K562 (cell line): ENCODE measurements around the gene OLFM3. TPM values are rescaled to one million over a fixed set of nuclear protein-coding genes. Genes with fewer than 3 reads are reported as not detected.

Experiments
- ATAC-seq: fragments of 200-7000 bp; cut with Tn5 transposase; 3 replicates; pipeline ENCODE4 v1.9.1; 2020; ENCODE audit warnings: moderate library complexity
- BruUV-seq: library from RNA; stranded (reverse); fragments of 400-500 nt; replicated peaks from 2 replicates; lab custom pipeline; 2021; lab: Mats Ljungman, UMichigan
- CTCF ChIA-PET: fragments of 300-600 bp; formaldehyde crosslinking; extraction: SDS; loops from one replicate; lab custom pipeline; 2021; ENCODE audit warnings: low intra/inter-chr PET ratio; lab: Yijun Ruan, JAX
- POLR2A ChIA-PET: fragments of 300-600, 350-650 bp; sonication (Branson Sonifier 250); formaldehyde crosslinking; extraction: SDS; loops from one replicate; lab custom pipeline; 2021; ENCODE audit warnings: antibody characterized with exemption, inconsistent platforms; lab: Yijun Ruan, JAX
- DNase-seq, 4 experiments: peaks; one replicate each; pipeline versions ENCODE4 v3.0.0 to v3.0.0-alpha.2; 2011 to 2018; ENCODE audit warnings: low spot score in 3 of 4, mixed read lengths in 3 of 4; ENCODE audit errors: extremely low read depth in 1 of 4
- FAIRE-seq: peaks from 2 replicates; lab custom pipeline; 2011; peaks lifted over from hg19 to GRCh38; lab: Jason Lieb, UNC
- H2AFZ ChIP-seq: 2 replicates; pipeline ENCODE4 v1.6.0; 2011; ENCODE audit warnings: low read depth, low read length, control low read depth, inconsistent platforms
- H3K27ac ChIP-seq: fragments of 200-600 bp; 3 replicates; pipeline ENCODE4 v1.8.0; 2011; ENCODE audit warnings: low read depth, mild to moderate bottlenecking, control low read depth, inconsistent platforms, low read length, moderate library complexity, mixed read lengths; ENCODE audit errors: extremely low read depth
- H3K27me3 ChIP-seq, 2 experiments: fragments of 300-600 bp in 1 of 2; 2 replicates in 1 of 2; 3 replicates in 1 of 2; pipeline versions ENCODE4 v1.6.0 to v1.8.0; 2011; ENCODE audit warnings: inconsistent platforms in 2 of 2, low read length in 2 of 2, mild to moderate bottlenecking in 1 of 2, mixed read lengths in 1 of 2, moderate library complexity in 1 of 2; ENCODE audit not compliant: control insufficient read depth in 2 of 2, insufficient read depth in 2 of 2
- H3K36me3 ChIP-seq: fragments of 300-600 bp; 3 replicates; pipeline ENCODE4 v1.8.0; 2011; ENCODE audit warnings: mild to moderate bottlenecking, low read length, inconsistent platforms; ENCODE audit not compliant: control insufficient read depth, insufficient read depth
- H3K4me1 ChIP-seq, 2 experiments: fragments of 200-600 bp in 1 of 2; replicated peaks in 1 of 2; 2 replicates in 1 of 2; 3 replicates in 1 of 2; pipeline versions ENCODE4 v1.5.1 to v1.8.0; 2011; ENCODE audit warnings: inconsistent platforms in 2 of 2, low read length in 2 of 2, mild to moderate bottlenecking in 1 of 2, mixed read lengths in 1 of 2, moderate library complexity in 1 of 2; ENCODE audit not compliant: control insufficient read depth in 2 of 2, insufficient read depth in 2 of 2
- H3K4me2 ChIP-seq: 2 replicates; pipeline ENCODE4 v1.6.1; 2011; ENCODE audit warnings: low read length, control low read depth, inconsistent platforms, mixed read lengths; ENCODE audit not compliant: insufficient read depth
- H3K4me3 ChIP-seq: fragments of 200-600 bp; sonication (generic), shearing (Covaris generic); 2 replicates; pipeline ENCODE4 v1.5.1; 2016; ENCODE audit warnings: control low read depth, inconsistent platforms
- H3K79me2 ChIP-seq: fragments of 200-600 bp; 3 replicates; pipeline ENCODE4 v1.8.0; 2011; ENCODE audit warnings: low read length, inconsistent platforms; ENCODE audit not compliant: control insufficient read depth, insufficient read depth
- H3K9ac ChIP-seq, 2 experiments: 2 replicates each; pipeline versions ENCODE4 v1.6.0 to v1.6.1; 2011; ENCODE audit warnings: low read depth in 2 of 2, low read length in 2 of 2, control low read depth in 1 of 2, inconsistent platforms in 1 of 2, mild to moderate bottlenecking in 1 of 2, mixed read lengths in 1 of 2; ENCODE audit not compliant: insufficient read depth in 1 of 2
- H3K9me1 ChIP-seq: one replicate; pipeline ENCODE4 v1.6.0; 2011; ENCODE audit warnings: inconsistent platforms, mild to moderate bottlenecking, low read length, moderate library complexity; ENCODE audit not compliant: control insufficient read depth, insufficient read depth
- H3K9me3 ChIP-seq: replicated peaks from 2 replicates; pipeline ENCODE4 v1.5.1; 2011; ENCODE audit warnings: low read depth, low read length, inconsistent platforms; ENCODE audit not compliant: control insufficient read depth, insufficient read depth
- H4K20me1 ChIP-seq: replicated peaks from 2 replicates; pipeline ENCODE4 v1.6.1; 2011; ENCODE audit warnings: low read length, inconsistent platforms, mixed read lengths; ENCODE audit not compliant: control insufficient read depth, insufficient read depth
- ASH1L ChIP-seq: fragments of 450-650 bp; IDR thresholded peaks from 2 replicates; pipeline ENCODE4 v1.6.1; 2018; ENCODE audit warnings: borderline replicate concordance, mild to moderate bottlenecking, low read depth; ENCODE audit not compliant: partially characterized antibody
- CEBPG ChIP-seq, 3 experiments: fragments of 200-800 bp in 1 of 3; sonication (Bioruptor generic) in 1 of 3; sonication (generic) in 1 of 3; formaldehyde crosslinking in 1 of 3; IDR thresholded peaks in 2 of 3; conservative IDR thresholded peaks in 1 of 3; 2 replicates each; pipeline versions ENCODE4 v1.6.1 to v1.8.0; 2016 to 2022; ENCODE audit warnings: missing compliant biosample characterization in 2 of 3, missing genetic modification characterization in 2 of 3, mild to moderate bottlenecking in 1 of 3, missing genetic modification reagents in 1 of 3
- CXXC5 ChIP-seq: fragments of 250-450 bp; sonication (Bioruptor Pico); IDR thresholded peaks from 2 replicates; pipeline ENCODE4 v1.8.0; 2022; ENCODE audit warnings: inconsistent platforms, mild to moderate bottlenecking, moderate library complexity
- GATA2 ChIP-seq: sonication (generic); formaldehyde crosslinking; IDR thresholded peaks from 2 replicates; pipeline ENCODE4 v1.4.0; 2020; ENCODE audit warnings: mild to moderate bottlenecking, missing genetic modification reagents
- GATAD2A ChIP-seq: fragments of 450-650 bp; IDR thresholded peaks from 2 replicates; pipeline ENCODE4 v1.6.1; 2017
- KLF13 ChIP-seq: fragments of 450-650 bp; IDR thresholded peaks from 2 replicates; pipeline ENCODE4 v1.6.1; 2016; ENCODE audit warnings: missing genetic modification characterization, low read depth, mild to moderate bottlenecking, missing compliant biosample characterization, moderate library complexity, borderline replicate concordance
- NEUROD1 ChIP-seq: fragments of 150-350 bp; IDR thresholded peaks from 2 replicates; pipeline ENCODE4 v1.6.1; 2014; ENCODE audit warnings: borderline replicate concordance, low read length, low read depth; ENCODE audit not compliant: partially characterized antibody
- SLC30A9 ChIP-seq: fragments of 250-450 bp; sonication (Bioruptor Pico); IDR thresholded peaks from 2 replicates; pipeline ENCODE4 v1.8.0; 2022; ENCODE audit warnings: mild to moderate bottlenecking, moderate library complexity
- XRCC4 ChIP-seq: IDR thresholded peaks from one replicate; pipeline ENCODE4 v1.6.1; 2011; ENCODE audit not compliant: insufficient read depth, insufficient read length; ENCODE audit errors: extremely low read depth
- ZEB2 ChIP-seq: fragments of 450-650 bp; IDR thresholded peaks from 2 replicates; pipeline ENCODE4 v1.6.1; 2016
- ZNF184 ChIP-seq: sonication (generic); formaldehyde crosslinking; IDR thresholded peaks from 2 replicates; pipeline ENCODE4 v1.5.0; 2020; ENCODE audit warnings: missing genetic modification reagents
- ZNF511 ChIP-seq: sonication (generic); formaldehyde crosslinking; IDR thresholded peaks from 2 replicates; pipeline ENCODE4 v1.8.0; 2022; ENCODE audit warnings: mild to moderate bottlenecking, missing genetic modification reagents
- WGBS: fragments of 100-300 bp; shearing (Covaris generic); methylation state at CpG from one replicate; pipeline ENCODE4 v1.1.6; 2016; ENCODE audit warnings: low coverage, mixed read lengths; ENCODE audit not compliant: insufficient coverage; ENCODE audit errors: missing lambda C conversion rate; 5-methylcytosine and 5-hydroxymethylcytosine counted together
- in situ Hi-C: fragments of 300-500 bp; cut with MboI; formaldehyde crosslinking; loops from 4 replicates; pipeline ENCODE4 v1.15.0; 2018; ENCODE audit warnings: inconsistent platforms, mixed read lengths
- intact Hi-C: fragments of 100-400 bp; cut with micrococcal nuclease; formaldehyde crosslinking; loops from 2 replicates; pipeline ENCODE4 v1.14.2; 2022
- polyA plus RNA-seq, 8 experiments: library from polyadenylated mRNA; depleted of rRNA in 4 of 8; stranded (reverse) in 5 of 8; unstranded in 3 of 8; fragments of >200 nt; fragmentation: Nextera tagmentation in 2 of 8; fragmentation: Illumina TruSeq in 1 of 8; extraction: Ambion mirVana in 2 of 8; extraction: Trizol in 1 of 8; gene quantifications; 2 replicates each; pipeline versions ENCODE4 v1.2.1 to v1.2.3, GENCODE V29; 2011 to 2014; ENCODE audit warnings: inconsistent platforms in 1 of 8, missing spikeins in 1 of 8
- total RNA-seq, 7 experiments: library from RNA; depleted of rRNA in 6 of 7; stranded (reverse); fragments of >200 nt in 6 of 7; fragmentation: Illumina TruSeq in 2 of 7; extraction: Trizol in 2 of 7; gene quantifications; 2 replicates each; pipeline versions ENCODE4 v1.2.1 to v1.2.3, GENCODE V29; 2011 to 2021; ENCODE audit warnings: low replicate concordance in 1 of 7

OLFM3 gene
- total and polyA plus RNA-seq, 9 of the 15 experiments (the other 6 are each of a cell fraction or from before 2014, with no cell fraction given) = 0.07 TPM; not detected in 8

DNA sequence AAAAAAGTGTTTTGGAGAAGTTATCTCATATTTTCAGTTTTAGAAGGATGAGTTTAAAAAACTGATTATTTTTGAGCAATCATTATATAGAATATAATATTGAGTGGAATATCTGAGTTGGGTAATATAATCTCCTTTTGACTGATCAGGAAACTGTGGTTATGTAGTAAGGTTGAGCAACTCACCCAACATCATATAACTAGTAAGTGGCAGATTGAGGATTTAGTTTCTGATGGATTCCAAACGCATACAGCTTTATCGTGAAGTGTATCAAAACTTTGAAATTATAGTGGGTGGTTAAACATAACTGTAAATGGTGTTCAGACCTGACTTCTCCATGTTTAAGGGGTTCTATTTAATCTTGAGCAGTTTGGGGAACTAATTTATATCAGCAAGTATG lies 98.6 kb downstream of the OLFM3 start (continued):
- TF ChIP-seq KLF13 (tag) (no peak), ASH1L (no peak), NEUROD1 (no peak), GATA2 (no peak), SLC30A9 (CRISPR knock-in tag) (no peak), ZNF511 (CRISPR knock-in tag) (no peak), ZEB2 (no peak), GATAD2A (no peak)

GRCh38 chr1:101884621-101885020 lies 112.1 kb downstream of the OLFM3 start:
- ATAC-seq = no peak
- POLR2A ChIA-PET = no interaction called here
- TF ChIP-seq ZNF184 (CRISPR knock-in tag) (no peak), CXXC5 (CRISPR knock-in tag) (no peak), CEBPG (CRISPR knock-in tag; IDR thresholded peaks at IDR 0.05) (no peak), CEBPG (tag; conservative IDR thresholded peaks at IDR 0.05 in 1 of 2, IDR thresholded peaks at IDR 0.05 in 1 of 2) (no peak), XRCC4 (no peak), ZNF511 (CRISPR knock-in tag) (no peak)
- TF ChIP-seq, all 486 proteins: peak for 0
- BruUV-seq = no TSS peak
- H2AFZ ChIP-seq = no peak overlapping the region
- no peaks in the 10 kb centered on the region for H3K79me2 ChIP-seq
- no peak overlapping the region for H3K9ac ChIP-seq
- no peak for DNase-seq
- no peak overlapping the region for H3K4me2 ChIP-seq
- no peak overlapping the region for H3K27ac ChIP-seq
- H3K4me3 ChIP-seq = no peak overlapping the region
- in situ Hi-C loops = no loop called here
- H3K4me1 ChIP-seq = no peaks in the 10 kb centered on the region
- FAIRE-seq = no peak
- H4K20me1 ChIP-seq = no peaks in the 10 kb centered on the region
- H3K9me1 ChIP-seq = no peaks in the 10 kb centered on the region
- intact Hi-C loops = no loop called here
- H3K36me3 ChIP-seq = no peaks in the 10 kb centered on the region
- H3K9me3 ChIP-seq = no peaks in the 10 kb centered on the region; the same call in 1 of the 2 replicates
- CTCF ChIA-PET = no interaction called here
- WGBS = 0% methylated on average over 2 of the region's 2 CpGs
- H3K27me3 ChIP-seq = no peaks in the 10 kb centered on the region
